ENCODE data around the gene THOC3.
"Not testable (repeated sequence)": the region's sequence is repeated elsewhere in the genome, so short reads cannot be mapped to it uniquely, and the experiment has no call there.

The THOC3 gene

GRCh38 chr5:175967471-175968372 lies at the start of gene THOC3:
Gene THOC3, minus strand, starts transcription at chr5:175968315. Its CDS starts 107 bp downstream, at chr5:175968208.
- not testable (repeated sequence) for H4K20me1 ChIP-seq (ENCODE audit: insufficient read depth, low read length); H2AFZ ChIP-seq (ENCODE audit: low read length); H3K27ac ChIP-seq (ENCODE audit: low read depth, low read length, poor library complexity, severe bottlenecking); H3K36me3 ChIP-seq (ENCODE audit: insufficient read depth, low read length); H3K79me2 ChIP-seq (ENCODE audit: insufficient read depth, low read length); H3K9me2 ChIP-seq (ENCODE audit: low read depth, low read length); H3F3A ChIP-seq (ENCODE audit: insufficient read depth, low read length); H3K27me3 ChIP-seq (ENCODE audit: insufficient read depth, low read length); H3K4me1 ChIP-seq (ENCODE audit: insufficient read depth, low read length, severe bottlenecking); H3K9me3 ChIP-seq (ENCODE audit: low read length)
- Histone ChIP-seq H3K9ac (ENCODE audit: low read length) (peak within 1 kb of the TSS; percentile 81), H3K4me2 (ENCODE audit: low read length) (peak within 1 kb of the TSS; percentile 65), H3K4me3 (ENCODE audit: low read depth, low read length, poor library complexity, severe bottlenecking) (peak within 1 kb of the TSS; percentile 72)

GRCh38 chr5:176017324-176017723 lies 49.2 kb upstream of the THOC3 start:
- not testable (repeated sequence) for H3K9ac ChIP-seq (ENCODE audit: low read length); H3K27me3 ChIP-seq (ENCODE audit: insufficient read depth, low read length); H3K9me2 ChIP-seq (ENCODE audit: low read depth, low read length); H4K20me1 ChIP-seq (ENCODE audit: insufficient read depth, low read length); H3K9me3 ChIP-seq (ENCODE audit: low read length); H2AFZ ChIP-seq (ENCODE audit: low read length); H3K4me1 ChIP-seq (ENCODE audit: insufficient read depth, low read length, severe bottlenecking); H3K79me2 ChIP-seq (ENCODE audit: insufficient read depth, low read length); H3F3A ChIP-seq (ENCODE audit: insufficient read depth, low read length); H3K36me3 ChIP-seq (ENCODE audit: insufficient read depth, low read length); H3K4me3 ChIP-seq (ENCODE audit: low read depth, low read length, poor library complexity, severe bottlenecking); H3K4me2 ChIP-seq (ENCODE audit: low read length); H3K27ac ChIP-seq (ENCODE audit: low read depth, low read length, poor library complexity, severe bottlenecking)

GRCh38 chr5:176014360-176014759 lies 46.2 kb upstream of the THOC3 start:
- H3K4me1 ChIP-seq (ENCODE audit: insufficient read depth, low read length, severe bottlenecking); H3K27ac ChIP-seq (ENCODE audit: low read depth, low read length, poor library complexity, severe bottlenecking); H3K4me2 ChIP-seq (ENCODE audit: low read length); H3K27me3 ChIP-seq (ENCODE audit: insufficient read depth, low read length); H3K36me3 ChIP-seq (ENCODE audit: insufficient read depth, low read length); H3K9me3 ChIP-seq (ENCODE audit: low read length); H2AFZ ChIP-seq (ENCODE audit: low read length); H3K4me3 ChIP-seq (ENCODE audit: low read depth, low read length, poor library complexity, severe bottlenecking); H3K9me2 ChIP-seq (ENCODE audit: low read depth, low read length); H3K9ac ChIP-seq (ENCODE audit: low read length); H4K20me1 ChIP-seq (ENCODE audit: insufficient read depth, low read length); H3F3A ChIP-seq (ENCODE audit: insufficient read depth, low read length); H3K79me2 ChIP-seq (ENCODE audit: insufficient read depth, low read length): not testable (repeated sequence)

GRCh38 chr5:176011088-176011487 lies 43.0 kb upstream of the THOC3 start:
- H3K4me3 ChIP-seq (ENCODE audit: low read depth, low read length, poor library complexity, severe bottlenecking); H3K4me1 ChIP-seq (ENCODE audit: insufficient read depth, low read length, severe bottlenecking); H3K79me2 ChIP-seq (ENCODE audit: insufficient read depth, low read length); H4K20me1 ChIP-seq (ENCODE audit: insufficient read depth, low read length); H2AFZ ChIP-seq (ENCODE audit: low read length); H3K9me2 ChIP-seq (ENCODE audit: low read depth, low read length); H3K36me3 ChIP-seq (ENCODE audit: insufficient read depth, low read length); H3K27ac ChIP-seq (ENCODE audit: low read depth, low read length, poor library complexity, severe bottlenecking); H3K4me2 ChIP-seq (ENCODE audit: low read length); H3K9ac ChIP-seq (ENCODE audit: low read length); H3K27me3 ChIP-seq (ENCODE audit: insufficient read depth, low read length); H3F3A ChIP-seq (ENCODE audit: insufficient read depth, low read length); H3K9me3 ChIP-seq (ENCODE audit: low read length): not testable (repeated sequence)

- H3K36me3 ChIP-seq (ENCODE audit: insufficient read depth, low read length); H3F3A ChIP-seq (ENCODE audit: insufficient read depth, low read length); H4K20me1 ChIP-seq (ENCODE audit: insufficient read depth, low read length); H3K9me3 ChIP-seq (ENCODE audit: low read length); H3K4me3 ChIP-seq (ENCODE audit: low read depth, low read length, poor library complexity, severe bottlenecking); H3K79me2 ChIP-seq (ENCODE audit: insufficient read depth, low read length); H3K9me2 ChIP-seq (ENCODE audit: low read depth, low read length); H3K4me2 ChIP-seq (ENCODE audit: low read length); H3K27ac ChIP-seq (ENCODE audit: low read depth, low read length, poor library complexity, severe bottlenecking); H3K27me3 ChIP-seq (ENCODE audit: insufficient read depth, low read length); H3K4me1 ChIP-seq (ENCODE audit: insufficient read depth, low read length, severe bottlenecking); H3K9ac ChIP-seq (ENCODE audit: low read length); H2AFZ ChIP-seq (ENCODE audit: low read length): not testable (repeated sequence)
Measured at GRCh38 chr5:176010202-176010601, 42.1 kb upstream of the THOC3 start.

GRCh38 chr5:176007220-176007619 lies 39.1 kb upstream of the THOC3 start:
- not testable (repeated sequence) for H3K4me2 ChIP-seq (ENCODE audit: low read length); H3K4me1 ChIP-seq (ENCODE audit: insufficient read depth, low read length, severe bottlenecking); H3K79me2 ChIP-seq (ENCODE audit: insufficient read depth, low read length); H3K4me3 ChIP-seq (ENCODE audit: low read depth, low read length, poor library complexity, severe bottlenecking); H3K27me3 ChIP-seq (ENCODE audit: insufficient read depth, low read length); H2AFZ ChIP-seq (ENCODE audit: low read length); H3K9me2 ChIP-seq (ENCODE audit: low read depth, low read length); H3F3A ChIP-seq (ENCODE audit: insufficient read depth, low read length); H3K9me3 ChIP-seq (ENCODE audit: low read length); H4K20me1 ChIP-seq (ENCODE audit: insufficient read depth, low read length); H3K27ac ChIP-seq (ENCODE audit: low read depth, low read length, poor library complexity, severe bottlenecking); H3K36me3 ChIP-seq (ENCODE audit: insufficient read depth, low read length); H3K9ac ChIP-seq (ENCODE audit: low read length)

GRCh38 chr5:176006819-176007218 lies 38.7 kb upstream of the THOC3 start:
- not testable (repeated sequence) for H3K4me2 ChIP-seq (ENCODE audit: low read length)

More at GRCh38 chr5:176006819-176007218, 38.7 kb upstream of the THOC3 start:
- not testable (repeated sequence) for H3K4me1 ChIP-seq (ENCODE audit: insufficient read depth, low read length, severe bottlenecking); H3F3A ChIP-seq (ENCODE audit: insufficient read depth, low read length); H3K27ac ChIP-seq (ENCODE audit: low read depth, low read length, poor library complexity, severe bottlenecking); H2AFZ ChIP-seq (ENCODE audit: low read length); H3K4me3 ChIP-seq (ENCODE audit: low read depth, low read length, poor library complexity, severe bottlenecking); H3K27me3 ChIP-seq (ENCODE audit: insufficient read depth, low read length); H3K36me3 ChIP-seq (ENCODE audit: insufficient read depth, low read length); H4K20me1 ChIP-seq (ENCODE audit: insufficient read depth, low read length); H3K9ac ChIP-seq (ENCODE audit: low read length); H3K9me3 ChIP-seq (ENCODE audit: low read length); H3K9me2 ChIP-seq (ENCODE audit: low read depth, low read length); H3K79me2 ChIP-seq (ENCODE audit: insufficient read depth, low read length)
